Measurements from ENCODE around the gene CIB4. TPM values are rescaled to one million over a fixed set of nuclear protein-coding genes. Genes with fewer than 3 reads are reported as not detected.

CIB4 gene
- total RNA-seq, 1 donor from 2014 or later, result not detected

GRCh38 chr2:26573241-26573925 is 67.8 kb downstream of the CIB4 start:
- DNase-seq (ENCODE audit: low read depth), result no peak
- Histone ChIP-seq H3K27me3 (ENCODE audit: control insufficient read depth, insufficient read depth, low read length) (peaks cover 6% of the 10 kb centered on the region), H3K36me3 (ENCODE audit: control insufficient read depth, insufficient read depth, low read length) (no peaks in the 10 kb centered on the region), H3K4me3 (ENCODE audit: low read depth, low read length) (no peak overlapping the region)
- TF ChIP-seq CTCF (IDR thresholded peaks at IDR 0.05; ENCODE audit: insufficient read depth, low read length, severe bottlenecking), result no peak
- FAIRE-seq, result no peak

GRCh38 chr2:26572591-26572990 is 68.6 kb downstream of the CIB4 start:
- H3K27me3 ChIP-seq (ENCODE audit: control insufficient read depth, insufficient read depth, low read length), result peaks cover 6% of the 10 kb centered on the region
- DNase-seq (ENCODE audit: low read depth), result no peak
- no peak for TF ChIP-seq CTCF (IDR thresholded peaks at IDR 0.05; ENCODE audit: insufficient read depth, low read length, severe bottlenecking)
- FAIRE-seq, result no peak
- no peaks in the 10 kb centered on the region for H3K36me3 ChIP-seq (ENCODE audit: control insufficient read depth, insufficient read depth, low read length)
- no peak overlapping the region for H3K4me3 ChIP-seq (ENCODE audit: low read depth, low read length)

GRCh38 chr2:26571316-26571715 is 69.8 kb downstream of the CIB4 start:
- DNase-seq (ENCODE audit: low read depth) (no peak), FAIRE-seq (no peak)
- H3K27me3 ChIP-seq (ENCODE audit: control insufficient read depth, insufficient read depth, low read length), result peaks cover 6% of the 10 kb centered on the region
- no peaks in the 10 kb centered on the region for H3K36me3 ChIP-seq (ENCODE audit: control insufficient read depth, insufficient read depth, low read length)
- no peak overlapping the region for H3K4me3 ChIP-seq (ENCODE audit: low read depth, low read length)
- TF ChIP-seq CTCF (IDR thresholded peaks at IDR 0.05; ENCODE audit: insufficient read depth, low read length, severe bottlenecking), result no peak

- FAIRE-seq (no peak), DNase-seq (ENCODE audit: low read depth) (no peak)
- peaks cover 8% of the 10 kb centered on the region for H3K27me3 ChIP-seq (ENCODE audit: control insufficient read depth, insufficient read depth, low read length)
- H3K36me3 ChIP-seq (ENCODE audit: control insufficient read depth, insufficient read depth, low read length), result no peaks in the 10 kb centered on the region
- no peak overlapping the region for H3K4me3 ChIP-seq (ENCODE audit: low read depth, low read length)
- TF ChIP-seq CTCF (IDR thresholded peaks at IDR 0.05; ENCODE audit: insufficient read depth, low read length, severe bottlenecking), result no peak
Observed at GRCh38 chr2:26570083-26570430, 71.1 kb downstream of the CIB4 start.

- no peaks in the 10 kb centered on the region for H3K36me3 ChIP-seq (ENCODE audit: control insufficient read depth, insufficient read depth, low read length)
- no peak for TF ChIP-seq CTCF (IDR thresholded peaks at IDR 0.05; ENCODE audit: insufficient read depth, low read length, severe bottlenecking)
- FAIRE-seq (no peak), DNase-seq (ENCODE audit: low read depth) (no peak)
- no peak overlapping the region for H3K4me3 ChIP-seq (ENCODE audit: low read depth, low read length)
- peaks cover 8% of the 10 kb centered on the region for H3K27me3 ChIP-seq (ENCODE audit: control insufficient read depth, insufficient read depth, low read length)
Observed at GRCh38 chr2:26569216-26570082, 71.7 kb downstream of the CIB4 start.

Measured in bronchial epithelial cell (primary cell).